Measurements from ENCODE around the gene PSAPL1.
"Not testable (repeated sequence)": the region's sequence is repeated elsewhere in the genome, so short reads cannot be mapped to it uniquely, and the experiment has no call there.

PSAPL1 gene

DNA sequence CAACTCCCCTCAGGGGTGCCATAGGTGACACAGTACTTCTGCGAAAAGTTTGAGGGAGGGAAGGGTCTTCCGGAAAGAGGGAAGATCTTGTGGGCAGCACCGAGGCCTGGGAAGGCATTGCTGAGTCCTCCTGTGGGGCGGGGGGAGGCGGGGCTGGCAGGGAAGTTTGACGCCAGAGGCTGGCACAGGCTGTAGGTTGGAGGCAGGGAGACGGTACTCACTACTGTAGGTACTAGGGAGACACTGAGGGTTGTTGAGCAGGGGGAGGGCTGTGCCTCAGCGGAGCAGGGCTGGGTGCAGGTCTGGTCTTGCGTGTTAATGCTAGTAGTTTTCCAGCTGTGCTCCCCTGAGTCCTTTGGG lies 23.3 kb upstream of the PSAPL1 start:
- Histone ChIP-seq H4K20me1 (ENCODE audit: insufficient read depth) (no peaks in the 10 kb centered on the region), H3K36me3 (ENCODE audit: insufficient read depth) (no peaks in the 10 kb centered on the region), H2AFZ (ENCODE audit: low read depth) (no peak overlapping the region), H3K27me3 (ENCODE audit: insufficient read depth, low read depth) (no peaks in the 10 kb centered on the region; the same call in 1 of the 2 replicates), H3K27ac (no peak overlapping the region), H3K4me1 (ENCODE audit: low read depth, poor library complexity, severe bottlenecking) (no peaks in the 10 kb centered on the region), H3K4me3 (IDR thresholded peaks at IDR 0.05; ENCODE audit: insufficient read depth, low read depth, low read length) (no peak overlapping the region), H3K9ac (no peak overlapping the region), H3K79me2 (ENCODE audit: insufficient read depth, low read depth) (no peaks in the 10 kb centered on the region), H3K4me2 (no peak overlapping the region)
- TF ChIP-seq, protein P1, sequence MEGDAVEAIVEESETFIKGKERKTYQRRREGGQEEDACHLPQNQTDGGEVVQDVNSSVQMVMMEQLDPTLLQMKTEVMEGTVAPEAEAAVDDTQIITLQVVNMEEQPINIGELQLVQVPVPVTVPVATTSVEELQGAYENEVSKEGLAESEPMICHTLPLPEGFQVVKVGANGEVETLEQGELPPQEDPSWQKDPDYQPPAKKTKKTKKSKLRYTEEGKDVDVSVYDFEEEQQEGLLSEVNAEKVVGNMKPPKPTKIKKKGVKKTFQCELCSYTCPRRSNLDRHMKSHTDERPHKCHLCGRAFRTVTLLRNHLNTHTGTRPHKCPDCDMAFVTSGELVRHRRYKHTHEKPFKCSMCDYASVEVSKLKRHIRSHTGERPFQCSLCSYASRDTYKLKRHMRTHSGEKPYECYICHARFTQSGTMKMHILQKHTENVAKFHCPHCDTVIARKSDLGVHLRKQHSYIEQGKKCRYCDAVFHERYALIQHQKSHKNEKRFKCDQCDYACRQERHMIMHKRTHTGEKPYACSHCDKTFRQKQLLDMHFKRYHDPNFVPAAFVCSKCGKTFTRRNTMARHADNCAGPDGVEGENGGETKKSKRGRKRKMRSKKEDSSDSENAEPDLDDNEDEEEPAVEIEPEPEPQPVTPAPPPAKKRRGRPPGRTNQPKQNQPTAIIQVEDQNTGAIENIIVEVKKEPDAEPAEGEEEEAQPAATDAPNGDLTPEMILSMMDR (conservative IDR thresholded peaks at IDR 0.05; ENCODE audit: low read depth, low read length) = no peak

DNA sequence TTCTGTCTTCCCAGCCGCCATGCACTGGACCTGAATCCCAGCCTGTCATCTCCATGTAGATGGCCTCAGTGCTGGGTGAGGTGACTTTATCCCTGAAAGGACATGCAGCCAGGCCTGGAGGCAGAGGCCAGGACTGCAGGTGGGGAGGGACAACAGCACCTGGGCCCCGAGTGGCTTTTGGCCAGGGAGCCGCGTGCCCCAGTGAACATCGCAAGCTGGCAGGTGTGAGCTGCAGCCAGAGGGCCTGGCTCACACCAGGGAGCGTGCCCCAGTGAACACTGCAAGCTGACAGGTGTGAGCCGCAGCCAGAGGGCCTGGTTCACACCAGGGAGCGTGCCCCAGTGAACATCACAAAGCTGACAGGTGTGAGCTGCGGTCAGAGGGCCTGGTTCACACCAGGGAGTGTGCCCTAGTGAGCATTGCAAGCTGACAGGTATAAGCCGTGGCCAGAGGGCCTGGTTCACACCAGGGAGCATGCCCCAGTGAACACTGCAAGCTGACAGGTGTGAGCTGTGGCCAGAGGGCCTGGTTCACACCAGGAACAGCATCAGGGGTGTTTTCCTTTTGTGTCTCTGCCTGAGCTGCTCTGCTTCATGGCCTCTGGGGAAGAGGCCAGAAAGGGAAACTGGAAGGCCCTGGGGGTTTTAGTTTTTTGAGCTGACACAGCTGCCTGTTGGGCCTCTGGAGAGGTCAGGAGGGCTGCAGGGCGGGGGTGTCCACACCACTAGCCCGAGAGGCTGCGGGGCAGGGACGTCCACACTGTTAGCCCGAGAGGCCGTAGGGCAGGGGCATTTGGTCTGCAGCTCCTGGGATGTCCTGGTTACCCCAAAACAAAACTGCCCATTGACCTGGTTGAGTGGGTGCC lies 22.7 kb upstream of the PSAPL1 start:
- Histone ChIP-seq H3K4me1 (ENCODE audit: low read depth, poor library complexity, severe bottlenecking) (no peaks in the 10 kb centered on the region), H2AFZ (ENCODE audit: low read depth) (no peak overlapping the region), H3K79me2 (ENCODE audit: insufficient read depth, low read depth) (no peaks in the 10 kb centered on the region), H3K27me3 (ENCODE audit: insufficient read depth, low read depth) (no peaks in the 10 kb centered on the region; the same call in 1 of the 2 replicates), H3K4me2 (no peak overlapping the region), H4K20me1 (ENCODE audit: insufficient read depth) (no peaks in the 10 kb centered on the region), H3K27ac (no peak overlapping the region), H3K4me3 (IDR thresholded peaks at IDR 0.05; ENCODE audit: insufficient read depth, low read depth, low read length) (no peak overlapping the region), H3K36me3 (ENCODE audit: insufficient read depth) (no peaks in the 10 kb centered on the region), H3K9ac (no peak overlapping the region)
- TF ChIP-seq, protein P1 (conservative IDR thresholded peaks at IDR 0.05; ENCODE audit: low read depth, low read length) = no peak

DNA sequence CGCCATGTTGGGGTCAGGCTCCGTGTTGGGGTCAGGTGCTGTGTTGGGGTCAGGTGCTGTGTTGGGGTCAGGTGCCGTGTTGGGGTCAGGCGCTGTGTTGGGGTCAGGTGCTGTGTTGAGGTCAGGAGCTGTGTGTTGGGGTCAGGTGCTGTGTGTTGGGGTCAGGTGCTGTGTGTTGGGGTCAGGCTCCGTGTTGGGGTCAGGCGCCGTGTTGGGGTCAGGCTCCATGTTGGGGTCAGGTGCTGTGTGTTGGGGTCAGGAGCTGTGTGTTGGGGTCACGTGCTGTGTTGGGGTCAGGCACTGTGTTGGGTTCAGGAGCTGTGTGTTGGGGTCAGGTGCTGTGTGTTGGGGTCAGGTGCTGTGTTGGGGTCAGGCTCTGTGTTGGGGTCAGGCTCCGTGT lies 18.1 kb upstream of the PSAPL1 start:
- H3K4me1 ChIP-seq (ENCODE audit: low read depth, poor library complexity, severe bottlenecking); H3K27me3 ChIP-seq (ENCODE audit: insufficient read depth, low read depth): not testable (repeated sequence)

DNA sequence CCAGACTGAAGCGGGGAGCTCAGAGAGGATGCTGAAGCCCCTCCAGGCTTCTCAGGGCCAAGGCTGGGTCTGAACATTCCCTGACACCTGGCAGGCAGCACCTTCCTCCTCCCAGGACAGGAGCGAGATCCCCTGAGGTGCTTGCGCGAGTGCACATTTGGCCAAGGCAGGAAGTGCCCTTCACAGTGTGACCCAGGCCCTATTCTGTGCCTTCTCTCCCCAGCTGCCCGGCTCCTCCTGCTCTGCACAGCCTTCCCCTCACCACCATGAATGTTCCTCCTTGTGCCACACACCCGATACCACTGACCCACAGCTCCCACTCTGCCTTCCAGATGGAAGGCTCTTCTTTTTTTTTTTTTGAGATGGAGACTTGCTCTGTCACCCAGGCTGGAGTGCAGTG lies 17.1 kb upstream of the PSAPL1 start:
- Histone ChIP-seq H3K4me3 (IDR thresholded peaks at IDR 0.05; ENCODE audit: insufficient read depth, low read depth, low read length) (no peak overlapping the region), H3K27ac (no peak overlapping the region), H3K27me3 (ENCODE audit: insufficient read depth, low read depth) (no peaks in the 10 kb centered on the region), H3K79me2 (ENCODE audit: insufficient read depth, low read depth) (no peaks in the 10 kb centered on the region), H2AFZ (ENCODE audit: low read depth) (no peak overlapping the region), H3K36me3 (ENCODE audit: insufficient read depth) (no peaks in the 10 kb centered on the region), H3K4me1 (ENCODE audit: low read depth, poor library complexity, severe bottlenecking) (no peaks in the 10 kb centered on the region), H3K4me2 (no peak overlapping the region), H3K9ac (no peak overlapping the region), H4K20me1 (ENCODE audit: insufficient read depth) (no peaks in the 10 kb centered on the region)
- TF ChIP-seq, protein P1 (conservative IDR thresholded peaks at IDR 0.05; ENCODE audit: low read depth, low read length) = no peak

More for the DNA sequence above, 18.1 kb upstream of the PSAPL1 start:
- H3K9ac ChIP-seq; H3K36me3 ChIP-seq (ENCODE audit: insufficient read depth); H3K4me3 ChIP-seq (IDR thresholded peaks at IDR 0.05; ENCODE audit: insufficient read depth, low read depth, low read length); H3K79me2 ChIP-seq (ENCODE audit: insufficient read depth, low read depth); H3K4me2 ChIP-seq; H3K27ac ChIP-seq; H2AFZ ChIP-seq (ENCODE audit: low read depth); H4K20me1 ChIP-seq (ENCODE audit: insufficient read depth): not testable (repeated sequence)

DNA sequence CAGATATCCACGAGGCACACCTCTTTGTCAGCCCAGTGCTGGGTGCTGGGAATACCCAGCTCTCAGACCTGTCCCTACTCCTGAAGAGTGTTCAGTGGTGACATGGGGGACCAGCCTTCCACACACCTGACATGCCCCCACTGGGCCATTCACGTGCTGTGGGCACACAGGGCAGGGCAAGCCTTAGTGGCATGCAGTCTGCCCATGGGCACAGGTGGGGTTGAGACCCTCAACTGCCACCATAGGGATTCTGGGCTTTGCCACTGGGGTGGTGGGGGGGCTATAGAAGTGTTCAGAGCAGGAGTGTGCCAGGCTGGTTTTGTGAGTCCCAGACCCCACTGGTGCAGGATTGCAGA lies 16.7 kb upstream of the PSAPL1 start:
- Histone ChIP-seq H3K27me3 (ENCODE audit: insufficient read depth, low read depth) (no peaks in the 10 kb centered on the region), H4K20me1 (ENCODE audit: insufficient read depth) (no peaks in the 10 kb centered on the region), H3K4me2 (no peak overlapping the region), H3K36me3 (ENCODE audit: insufficient read depth) (no peaks in the 10 kb centered on the region), H2AFZ (ENCODE audit: low read depth) (no peak overlapping the region), H3K9ac (no peak overlapping the region), H3K27ac (no peak overlapping the region), H3K79me2 (ENCODE audit: insufficient read depth, low read depth) (no peaks in the 10 kb centered on the region), H3K4me3 (IDR thresholded peaks at IDR 0.05; ENCODE audit: insufficient read depth, low read depth, low read length) (no peak overlapping the region), H3K4me1 (ENCODE audit: low read depth, poor library complexity, severe bottlenecking) (no peaks in the 10 kb centered on the region)
- TF ChIP-seq, protein P1 (conservative IDR thresholded peaks at IDR 0.05; ENCODE audit: low read depth, low read length) = no peak
